CD4-positive, alpha-beta T cell (primary cell): Measurements from ENCODE around the gene RAB6B. TPM values are rescaled to one million over a fixed set of nuclear protein-coding genes. Genes with fewer than 3 reads are reported as not detected.

Experiments
- ATAC-seq: fragments of 200-7000 bp; cut with Tn5 transposase; one replicate; pipeline ENCODE4 v1.10.0; 2022; ENCODE audit warnings: mild to moderate bottlenecking; ENCODE audit not compliant: poor library complexity
- CTCF ChIA-PET: fragments of 350-600 bp; sonication (Branson Sonifier 250); formaldehyde crosslinking; loops from one replicate; lab custom pipeline; 2021; ENCODE audit warnings: antibody characterized with exemption, inconsistent platforms; lab: Charles Lee
- POLR2A ChIA-PET: fragments of 350-600 bp; sonication (Branson Sonifier 250); formaldehyde crosslinking; loops from one replicate; lab custom pipeline; 2021; ENCODE audit warnings: antibody characterized with exemption, inconsistent platforms; lab: Charles Lee
- DNase-seq, 14 experiments: peaks; one replicate each; pipeline ENCODE4 v3.0.0-alpha.2; 2013 to 2020; ENCODE audit warnings: mixed read lengths in 2 of 14
- H3K27ac ChIP-seq, 2 donors: one replicate each; pipeline versions ENCODE4 v1.5.1 to v1.7.0; 2013; ENCODE audit warnings: low read length in 2 of 2, low read depth in 1 of 2, mild to moderate bottlenecking in 1 of 2
- H3K27me3 ChIP-seq, 2 experiments: 1 replicate in 1 of 2; 2 replicates in 1 of 2; pipeline versions ENCODE4 v1.6.1 to v1.7.0; 2013; ENCODE audit warnings: low read length in 2 of 2, control low read depth in 1 of 2, mild to moderate bottlenecking in 1 of 2, moderate library complexity in 1 of 2; ENCODE audit not compliant: insufficient read depth in 2 of 2, control insufficient read depth in 1 of 2
- H3K36me3 ChIP-seq: one replicate; pipeline ENCODE4 v1.6.1; 2013; ENCODE audit warnings: low read length, control low read depth; ENCODE audit not compliant: insufficient read depth
- H3K4me1 ChIP-seq: one replicate; pipeline ENCODE4 v1.6.1; 2013; ENCODE audit warnings: low read length, control low read depth; ENCODE audit not compliant: insufficient read depth
- H3K4me3 ChIP-seq: one replicate; pipeline ENCODE4 v1.5.1; 2013; ENCODE audit warnings: mild to moderate bottlenecking, low read length, moderate library complexity
- H3K9me3 ChIP-seq, 2 experiments: 1 replicate in 1 of 2; 2 replicates in 1 of 2; pipeline versions ENCODE4 v1.6.1 to v1.7.0; 2013; ENCODE audit warnings: low read length in 2 of 2, mild to moderate bottlenecking in 2 of 2, control low read depth in 1 of 2, moderate library complexity in 1 of 2; ENCODE audit not compliant: control insufficient read depth in 1 of 2, insufficient read depth in 1 of 2
- H3K27ac Mint-ChIP-seq: one replicate; pipeline ENCODE4 v1.8.0; 2020; ENCODE audit warnings: mixed read lengths
- H3K27me3 Mint-ChIP-seq: one replicate; pipeline ENCODE4 v1.8.0; 2021; ENCODE audit warnings: mixed read lengths
- H3K36me3 Mint-ChIP-seq: one replicate; pipeline ENCODE4 v1.8.0; 2021; ENCODE audit warnings: low read depth, mixed read lengths
- H3K4me1 Mint-ChIP-seq: one replicate; pipeline ENCODE4 v1.8.0; 2021; ENCODE audit warnings: low read depth, mixed read lengths
- H3K4me3 Mint-ChIP-seq: one replicate; pipeline ENCODE4 v1.8.0; 2020; ENCODE audit warnings: mild to moderate bottlenecking, mixed read lengths
- H3K9me3 Mint-ChIP-seq: one replicate; pipeline ENCODE4 v1.8.0; 2020; ENCODE audit warnings: mixed read lengths
- intact Hi-C, 2 experiments: fragments of 100-400 bp; cut with DNase I in 1 of 2; cut with micrococcal nuclease in 1 of 2; formaldehyde crosslinking; loops; one replicate each; pipeline versions ENCODE4 v1.15.1 to v1.9.0; 2023 to 2025; cut with DNase I, micrococcal nuclease
- total RNA-seq, 174 experiments: library from RNA in 2 of 174; stranded (reverse) in 2 of 174; gene quantifications; one replicate each; pipeline ENCODE4 v1.2.3 and lab custom pipeline; 2021 to 2026
- TF ChIP-seq, protein P1 (sequence below): fragments of 200-600 bp; IDR thresholded peaks from one replicate; pipeline ENCODE4 v1.8.0; 2022; ENCODE audit warnings: antibody characterized with exemption, mild to moderate bottlenecking

Gene RAB6B
- total RNA-seq, 2 experiments from 2014 or later: not detected

DNA sequence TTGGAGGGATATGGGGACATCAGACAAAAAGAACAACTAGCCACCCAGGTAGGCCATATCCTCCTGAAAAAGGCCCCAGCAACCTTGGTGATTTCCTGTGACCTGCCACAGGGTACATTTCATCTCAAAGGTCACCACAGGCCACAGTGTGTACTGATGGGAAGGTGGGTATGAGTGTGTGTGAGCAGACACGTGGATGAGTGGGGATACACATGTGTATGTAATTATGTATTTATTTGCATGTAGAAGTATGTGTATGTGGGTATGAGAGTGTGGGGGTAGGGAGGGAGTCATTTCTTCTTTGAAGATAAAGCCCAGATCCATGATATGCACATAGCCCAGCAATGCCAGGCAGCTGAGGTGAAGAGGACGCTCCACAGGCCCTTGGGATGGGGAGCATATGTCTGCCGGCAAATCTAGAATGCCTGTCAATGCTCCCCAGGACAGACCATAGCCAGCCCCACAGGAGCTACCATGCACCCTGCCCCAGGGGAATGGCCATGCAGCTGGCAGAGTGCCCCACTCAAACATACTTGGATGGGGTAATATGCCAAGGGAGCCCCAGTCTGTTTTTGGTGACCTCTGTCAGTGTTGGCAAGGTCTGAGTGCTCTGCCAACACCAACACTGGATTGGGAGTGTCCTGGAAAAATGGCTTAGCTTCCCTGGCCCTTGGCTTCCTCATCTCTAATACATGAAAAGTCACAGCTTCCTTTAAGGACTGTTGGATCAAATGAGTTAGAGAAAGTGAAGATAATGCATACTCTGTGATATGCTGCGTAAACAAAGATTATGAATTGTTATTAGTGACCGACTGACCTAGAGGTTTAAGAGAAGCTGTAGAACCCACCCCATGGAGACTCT lies 42.4 kb downstream of the RAB6B start:
- Mint-ChIP-seq H3K4me1 (no peaks in the 10 kb centered on the region), H3K36me3 (no peaks in the 10 kb centered on the region), H3K27ac (no peak overlapping the region), H3K9me3 (no peaks in the 10 kb centered on the region), H3K4me3 (no peak overlapping the region), H3K27me3 (no peaks in the 10 kb centered on the region)
- Histone ChIP-seq H3K27ac (no peak overlapping the region), H3K36me3 (no peaks in the 10 kb centered on the region), H3K27me3 (no peaks in the 10 kb centered on the region), H3K4me1 (peaks cover 3% of the 10 kb centered on the region), H3K9me3 (no peaks in the 10 kb centered on the region), H3K4me3 (no peak overlapping the region)
- intact Hi-C loops: no loop called here
- CTCF ChIA-PET: no interaction called here
- no peak for ATAC-seq
- TF ChIP-seq, protein P1, sequence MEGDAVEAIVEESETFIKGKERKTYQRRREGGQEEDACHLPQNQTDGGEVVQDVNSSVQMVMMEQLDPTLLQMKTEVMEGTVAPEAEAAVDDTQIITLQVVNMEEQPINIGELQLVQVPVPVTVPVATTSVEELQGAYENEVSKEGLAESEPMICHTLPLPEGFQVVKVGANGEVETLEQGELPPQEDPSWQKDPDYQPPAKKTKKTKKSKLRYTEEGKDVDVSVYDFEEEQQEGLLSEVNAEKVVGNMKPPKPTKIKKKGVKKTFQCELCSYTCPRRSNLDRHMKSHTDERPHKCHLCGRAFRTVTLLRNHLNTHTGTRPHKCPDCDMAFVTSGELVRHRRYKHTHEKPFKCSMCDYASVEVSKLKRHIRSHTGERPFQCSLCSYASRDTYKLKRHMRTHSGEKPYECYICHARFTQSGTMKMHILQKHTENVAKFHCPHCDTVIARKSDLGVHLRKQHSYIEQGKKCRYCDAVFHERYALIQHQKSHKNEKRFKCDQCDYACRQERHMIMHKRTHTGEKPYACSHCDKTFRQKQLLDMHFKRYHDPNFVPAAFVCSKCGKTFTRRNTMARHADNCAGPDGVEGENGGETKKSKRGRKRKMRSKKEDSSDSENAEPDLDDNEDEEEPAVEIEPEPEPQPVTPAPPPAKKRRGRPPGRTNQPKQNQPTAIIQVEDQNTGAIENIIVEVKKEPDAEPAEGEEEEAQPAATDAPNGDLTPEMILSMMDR: no peak
- no peak for DNase-seq
- POLR2A ChIA-PET: no interaction called here

DNA sequence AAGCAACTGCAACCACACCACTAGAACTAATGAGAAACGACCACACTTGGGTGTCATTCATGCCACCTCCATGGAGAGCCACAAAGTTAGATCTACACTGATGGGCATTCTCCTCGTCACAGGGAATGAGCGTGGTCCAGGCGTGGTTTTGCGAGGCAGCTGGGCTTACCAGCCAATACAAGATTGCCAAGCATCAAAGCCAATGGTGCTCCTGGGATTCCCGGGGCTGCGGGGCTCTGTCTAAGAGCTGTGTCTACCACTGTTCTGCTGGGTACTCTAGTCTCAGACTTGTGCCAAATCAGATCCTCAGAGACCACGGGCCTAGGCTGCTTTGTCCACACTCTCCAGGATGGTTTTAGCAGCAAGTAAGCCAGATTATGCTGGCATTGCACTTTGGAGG lies 43.8 kb downstream of the RAB6B start:
- H3K4me1 Mint-ChIP-seq: no peaks in the 10 kb centered on the region
- no peaks in the 10 kb centered on the region for H3K36me3 Mint-ChIP-seq
- no peaks in the 10 kb centered on the region for H3K36me3 ChIP-seq
- intact Hi-C loops: no loop called here
- POLR2A ChIA-PET: no interaction called here
- no peaks in the 10 kb centered on the region for H3K27me3 Mint-ChIP-seq
- TF ChIP-seq, protein P1: no peak
- H3K9me3 Mint-ChIP-seq: no peaks in the 10 kb centered on the region
- H3K4me3 ChIP-seq: no peak overlapping the region
- DNase-seq (no peak), ATAC-seq (no peak)
- H3K4me1 ChIP-seq: no peaks in the 10 kb centered on the region
- CTCF ChIA-PET: no interaction called here
- H3K4me3 Mint-ChIP-seq: no peak overlapping the region
- H3K27ac ChIP-seq: no peak overlapping the region
- H3K27ac Mint-ChIP-seq: no peak overlapping the region
- H3K9me3 ChIP-seq: no peaks in the 10 kb centered on the region
- no peaks in the 10 kb centered on the region for H3K27me3 ChIP-seq

DNA sequence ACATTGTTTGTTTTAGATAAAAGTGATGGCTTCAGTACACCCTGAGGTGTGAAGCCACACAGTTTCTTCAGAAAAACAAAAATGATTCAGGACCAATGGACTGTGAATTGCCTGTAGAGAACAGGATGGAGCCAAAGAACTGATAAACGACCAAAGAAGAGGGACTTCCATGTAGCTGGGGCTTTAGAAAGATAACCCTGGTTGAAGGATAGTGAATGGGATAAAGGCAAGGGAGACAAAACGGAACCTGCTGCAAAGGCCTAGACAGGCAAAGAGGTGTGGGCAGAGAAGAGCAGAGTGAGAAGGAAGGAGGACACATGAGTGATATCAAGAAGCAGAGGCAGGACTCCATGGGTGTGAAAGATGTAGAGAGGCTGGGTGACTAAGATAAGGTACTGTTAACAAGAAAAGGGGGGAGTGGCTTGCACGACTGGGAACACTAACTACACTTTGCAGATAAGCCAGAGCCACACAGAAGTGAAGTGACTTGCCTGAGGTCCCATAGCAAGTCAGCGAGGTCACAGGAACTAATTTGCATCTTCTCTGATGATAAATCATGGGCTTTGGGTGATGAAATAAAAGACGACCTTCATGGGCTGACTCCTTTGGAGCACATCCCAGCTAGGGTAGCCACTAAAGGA lies 44.3 kb downstream of the RAB6B start:
- no peak overlapping the region for H3K4me3 ChIP-seq
- H3K27me3 ChIP-seq: no peaks in the 10 kb centered on the region
- ATAC-seq: no peak
- DNase-seq: no peak
- CTCF ChIA-PET: no interaction called here
- Mint-ChIP-seq H3K4me3 (no peak overlapping the region), H3K27ac (no peak overlapping the region), H3K36me3 (no peaks in the 10 kb centered on the region), H3K9me3 (no peaks in the 10 kb centered on the region), H3K4me1 (no peaks in the 10 kb centered on the region), H3K27me3 (no peaks in the 10 kb centered on the region)
- no peaks in the 10 kb centered on the region for H3K9me3 ChIP-seq
- POLR2A ChIA-PET: no interaction called here
- no peak overlapping the region for H3K27ac ChIP-seq
- H3K4me1 ChIP-seq: no peaks in the 10 kb centered on the region
- TF ChIP-seq, protein P1: no peak
- intact Hi-C loops: no loop called here
- H3K36me3 ChIP-seq: no peaks in the 10 kb centered on the region
